ENCODE data around the gene ELAC2.
A peak's percentile ranks its signal among the peaks of the same experiment; 100 is the strongest.

ELAC2 gene, protein sequence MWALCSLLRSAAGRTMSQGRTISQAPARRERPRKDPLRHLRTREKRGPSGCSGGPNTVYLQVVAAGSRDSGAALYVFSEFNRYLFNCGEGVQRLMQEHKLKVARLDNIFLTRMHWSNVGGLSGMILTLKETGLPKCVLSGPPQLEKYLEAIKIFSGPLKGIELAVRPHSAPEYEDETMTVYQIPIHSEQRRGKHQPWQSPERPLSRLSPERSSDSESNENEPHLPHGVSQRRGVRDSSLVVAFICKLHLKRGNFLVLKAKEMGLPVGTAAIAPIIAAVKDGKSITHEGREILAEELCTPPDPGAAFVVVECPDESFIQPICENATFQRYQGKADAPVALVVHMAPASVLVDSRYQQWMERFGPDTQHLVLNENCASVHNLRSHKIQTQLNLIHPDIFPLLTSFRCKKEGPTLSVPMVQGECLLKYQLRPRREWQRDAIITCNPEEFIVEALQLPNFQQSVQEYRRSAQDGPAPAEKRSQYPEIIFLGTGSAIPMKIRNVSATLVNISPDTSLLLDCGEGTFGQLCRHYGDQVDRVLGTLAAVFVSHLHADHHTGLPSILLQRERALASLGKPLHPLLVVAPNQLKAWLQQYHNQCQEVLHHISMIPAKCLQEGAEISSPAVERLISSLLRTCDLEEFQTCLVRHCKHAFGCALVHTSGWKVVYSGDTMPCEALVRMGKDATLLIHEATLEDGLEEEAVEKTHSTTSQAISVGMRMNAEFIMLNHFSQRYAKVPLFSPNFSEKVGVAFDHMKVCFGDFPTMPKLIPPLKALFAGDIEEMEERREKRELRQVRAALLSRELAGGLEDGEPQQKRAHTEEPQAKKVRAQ

DNA sequence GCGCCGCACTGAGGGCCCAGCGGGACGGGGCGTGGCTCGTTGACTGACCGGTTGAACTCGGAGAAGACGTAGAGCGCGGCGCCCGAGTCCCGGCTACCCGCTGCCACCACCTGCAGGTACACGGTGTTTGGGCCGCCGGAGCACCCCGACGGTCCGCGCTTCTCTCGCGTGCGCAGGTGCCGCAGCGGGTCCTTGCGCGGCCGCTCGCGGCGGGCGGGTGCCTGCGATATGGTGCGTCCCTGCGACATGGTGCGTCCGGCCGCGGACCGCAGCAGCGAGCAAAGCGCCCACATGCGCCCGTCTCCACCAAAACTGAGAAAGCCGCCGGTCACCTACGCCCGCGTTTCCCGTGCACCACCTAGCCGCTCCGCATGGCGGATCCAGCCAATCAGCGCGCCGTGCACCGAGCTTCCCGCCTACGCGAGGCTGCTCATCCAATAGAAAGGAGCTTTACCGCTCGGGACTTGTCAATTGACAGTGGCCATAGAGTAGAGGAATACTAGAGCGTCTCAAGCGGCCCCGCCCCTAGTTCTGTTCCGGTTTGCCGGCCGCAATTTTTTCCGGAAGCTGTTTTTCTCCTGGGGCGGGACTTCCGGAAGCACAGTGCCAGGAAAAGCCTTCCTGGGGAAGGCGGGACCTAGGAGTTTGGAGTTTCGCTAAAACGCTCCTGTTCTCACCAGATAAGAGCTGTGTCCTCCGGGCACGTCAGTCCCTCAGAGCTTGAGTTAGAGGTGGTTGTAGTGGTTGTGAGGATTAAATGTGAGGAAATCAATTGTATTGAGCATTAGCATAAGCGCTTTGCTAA, at the start of gene ELAC2:
Gene ELAC2 (minus strand): TSS at position 373 of the 805 bp plus-strand sequence. CDS start 80 bp downstream, at position 293.
- peak; percentile 99 for DNase-seq (ENCODE audit: low spot score)

DNA sequence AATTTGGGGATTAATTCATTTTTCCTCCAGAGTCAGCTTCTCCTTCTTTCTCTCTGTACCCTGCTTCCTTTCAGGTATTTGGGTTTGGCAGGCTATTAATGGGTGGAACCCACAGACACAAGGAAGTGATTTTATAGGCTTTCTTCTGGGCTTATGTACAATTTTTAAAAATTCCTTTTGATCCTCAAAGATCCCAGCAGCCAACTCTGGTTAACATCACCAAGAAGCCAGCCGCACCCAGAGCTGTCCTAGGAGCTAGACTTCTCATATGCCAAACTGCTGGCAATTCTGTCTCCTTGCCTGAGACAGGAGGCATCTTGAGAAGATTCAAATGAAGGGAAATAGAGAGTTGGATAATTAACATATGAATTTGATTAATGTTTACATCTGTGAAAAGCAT, 47.2 kb upstream of the ELAC2 start:
- DNase-seq (ENCODE audit: low spot score) = no peak

DNA sequence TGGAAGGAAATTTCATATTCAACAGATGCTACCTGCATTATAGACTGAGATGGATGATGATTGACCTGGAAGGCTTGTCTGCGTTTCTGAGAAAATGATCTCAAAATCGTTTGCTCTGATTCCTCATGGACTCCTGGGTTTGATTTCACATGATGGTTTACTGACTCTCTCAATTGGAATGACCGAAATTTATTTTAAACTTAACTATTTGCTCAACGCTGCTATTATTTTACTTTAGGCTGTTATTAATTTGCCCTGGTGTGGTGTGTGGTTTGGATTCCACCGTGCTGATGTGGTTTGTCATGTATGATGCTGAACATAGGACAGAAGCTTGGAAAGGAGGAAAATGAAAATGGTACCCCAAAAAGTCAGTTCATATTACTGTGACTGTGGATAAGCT, 37.3 kb upstream of the ELAC2 start:
- DNase-seq (ENCODE audit: low spot score) = no peak

DNA sequence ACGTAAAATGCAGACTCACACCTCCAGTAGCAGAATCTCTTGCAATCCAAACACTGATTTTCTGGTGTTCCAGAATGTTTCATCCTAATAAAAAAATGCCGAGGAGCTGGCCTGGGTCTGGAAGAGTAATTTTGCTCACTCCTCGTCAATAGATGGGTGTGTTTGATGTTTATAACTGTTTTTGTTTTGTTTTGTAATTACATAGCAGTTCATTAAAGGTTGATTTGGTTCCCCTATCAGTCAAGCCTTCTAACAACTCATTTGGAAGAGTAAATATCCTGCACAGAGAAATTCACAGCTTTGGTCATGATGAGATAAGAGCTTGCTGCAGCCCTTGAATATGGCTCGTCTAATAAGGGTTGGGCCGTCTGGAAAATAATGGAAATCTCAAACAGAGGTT, 36.8 kb upstream of the ELAC2 start:
- DNase-seq (ENCODE audit: low spot score) = no peak

DNA sequence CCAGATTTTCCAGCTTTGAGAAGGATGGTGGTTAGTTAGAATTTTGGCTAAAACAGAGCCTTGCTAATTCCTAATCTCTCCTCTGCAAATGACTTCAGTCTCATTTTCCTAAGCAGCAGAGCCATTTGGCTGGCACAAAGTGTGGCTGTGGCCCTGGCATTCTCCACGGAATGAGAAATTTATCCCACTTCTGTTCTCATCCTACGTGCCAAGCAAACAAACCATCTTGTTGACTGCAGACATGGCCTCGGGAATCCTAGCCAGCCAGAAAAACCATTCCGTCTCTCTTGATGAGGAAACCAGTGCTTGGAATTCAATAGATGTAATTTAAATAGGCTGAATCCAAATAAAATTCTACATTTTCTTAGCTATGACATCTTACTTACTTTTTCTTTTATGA, 34.1 kb upstream of the ELAC2 start:
- DNase-seq (ENCODE audit: low spot score) = no peak

DNA sequence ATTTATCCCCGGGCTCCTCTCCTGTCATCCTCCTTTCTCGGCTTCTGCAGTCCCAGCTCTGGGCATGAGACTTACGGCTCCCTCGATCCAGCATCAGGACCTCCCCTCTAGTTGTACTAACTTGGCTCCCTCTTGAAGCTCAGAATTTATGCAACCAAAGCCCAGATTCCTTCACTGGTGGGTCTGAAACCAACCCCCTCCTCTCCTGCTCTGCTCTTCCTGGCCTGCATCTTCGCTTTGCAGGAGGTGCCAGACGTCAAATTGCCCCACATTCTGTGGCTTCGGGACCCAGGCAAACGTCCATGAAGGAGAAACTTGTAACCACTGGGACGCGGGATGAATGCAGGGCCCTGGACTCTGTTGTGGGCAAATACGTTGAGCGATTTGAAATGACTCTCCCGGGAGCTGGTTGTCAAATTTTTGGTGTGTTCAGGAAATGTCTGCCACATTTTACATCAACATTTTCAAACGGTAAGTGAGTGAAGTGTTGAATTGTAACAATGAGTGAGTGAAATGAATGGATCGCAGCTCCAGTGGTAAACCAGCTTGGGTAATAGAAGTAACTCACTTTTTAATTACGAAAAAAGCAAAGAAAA, 29.3 kb upstream of the ELAC2 start:
- no peak for DNase-seq (ENCODE audit: low spot score)

DNA sequence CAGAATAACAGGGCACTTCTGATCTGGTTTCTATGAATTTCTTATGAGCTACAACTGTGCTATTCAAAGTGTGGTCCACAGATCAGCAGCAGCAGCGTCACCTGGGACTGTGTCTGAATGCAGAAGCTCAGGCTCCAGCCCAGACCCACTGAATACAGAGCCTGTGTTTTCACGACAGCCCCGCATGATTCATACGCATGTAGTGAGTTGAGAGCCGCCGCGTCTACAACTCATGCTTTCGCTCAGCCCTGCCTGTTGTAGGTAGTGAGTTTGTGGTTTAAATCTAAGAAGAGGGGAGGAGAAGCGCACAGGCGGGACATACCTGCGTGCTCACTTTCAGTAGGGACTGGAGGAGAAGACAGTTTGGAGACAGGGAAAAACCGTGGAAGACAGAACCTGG, 28.5 kb upstream of the ELAC2 start:
- no peak for DNase-seq (ENCODE audit: low spot score)

DNA sequence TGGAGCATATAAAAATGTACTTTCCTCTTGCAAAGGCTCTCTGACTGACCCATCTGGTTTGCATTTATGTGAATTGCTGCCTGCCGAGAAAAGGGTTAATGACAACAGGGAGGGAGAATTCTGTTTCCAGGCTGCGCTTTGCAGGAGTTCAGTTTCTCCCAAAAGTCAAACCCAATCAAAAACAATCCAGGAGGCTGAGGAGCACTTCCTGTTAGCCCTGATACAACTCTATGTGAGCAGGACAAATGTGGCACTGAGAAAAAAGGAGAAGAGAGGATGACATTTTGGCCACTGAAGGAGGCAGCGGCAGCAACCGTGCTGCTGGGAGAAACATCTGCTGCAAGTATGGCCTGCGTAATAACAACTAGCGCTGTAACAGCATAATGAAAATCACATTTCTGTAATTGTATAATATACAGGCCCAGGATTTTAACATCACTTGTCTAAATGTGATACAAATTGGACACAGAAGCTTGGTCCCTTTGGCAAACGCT, 26.8 kb upstream of the ELAC2 start:
- peak; percentile 57 for DNase-seq (ENCODE audit: low spot score)

DNA sequence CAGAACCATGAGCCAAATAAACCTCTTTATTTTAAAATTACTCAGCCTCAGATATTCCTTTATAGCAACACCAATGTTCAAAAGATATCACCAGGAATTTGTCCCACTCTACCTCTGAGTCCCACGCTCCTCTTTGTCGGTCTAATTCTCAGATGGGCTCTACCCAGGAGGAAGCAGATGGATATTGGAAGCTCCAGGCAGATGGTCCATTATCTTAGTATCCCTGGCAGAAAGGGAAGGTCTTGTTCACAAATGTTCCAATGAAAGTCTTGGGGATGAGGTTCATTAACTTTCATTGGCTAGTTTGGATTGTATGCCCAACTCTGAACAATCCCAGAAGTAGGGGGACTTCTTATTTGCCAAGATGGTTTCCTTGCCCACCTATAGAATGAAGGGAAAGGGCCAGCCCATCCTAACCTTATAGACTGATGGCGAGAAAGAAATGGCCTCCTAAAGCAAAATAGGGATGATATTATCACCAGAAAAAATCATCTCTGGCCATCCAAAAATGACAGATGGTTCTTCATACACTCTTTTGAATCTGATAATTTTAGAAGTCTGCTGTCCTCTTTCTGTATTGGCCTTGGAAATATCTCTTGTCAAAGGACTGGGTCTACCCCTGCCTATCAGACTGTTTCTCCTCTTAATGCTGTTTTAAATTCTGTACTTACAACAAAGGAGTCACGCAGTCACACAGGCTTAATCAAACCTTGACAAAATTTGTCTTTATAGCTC, 21.3 kb upstream of the ELAC2 start:
- no peak for DNase-seq (ENCODE audit: low spot score)

DNA sequence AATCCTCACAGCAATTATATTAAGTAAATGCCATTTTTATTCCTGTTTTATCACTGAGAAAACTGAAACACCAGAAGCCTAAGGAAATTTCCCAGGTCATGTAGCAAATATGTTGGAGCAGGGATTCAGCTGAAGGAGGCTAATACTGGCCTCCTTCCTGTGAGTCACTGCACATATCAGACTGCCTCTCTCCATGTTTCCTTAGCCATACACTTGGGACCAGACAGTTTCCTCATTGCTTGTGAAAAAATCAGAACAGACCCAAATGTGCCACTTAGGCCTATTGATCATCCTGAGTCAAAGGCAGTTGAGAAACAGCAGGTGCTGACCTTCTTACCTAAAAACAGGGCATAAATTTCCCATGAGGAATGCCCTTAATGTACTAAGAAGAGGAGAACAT, 18.9 kb upstream of the ELAC2 start:
- no peak for DNase-seq (ENCODE audit: low spot score)

DNA sequence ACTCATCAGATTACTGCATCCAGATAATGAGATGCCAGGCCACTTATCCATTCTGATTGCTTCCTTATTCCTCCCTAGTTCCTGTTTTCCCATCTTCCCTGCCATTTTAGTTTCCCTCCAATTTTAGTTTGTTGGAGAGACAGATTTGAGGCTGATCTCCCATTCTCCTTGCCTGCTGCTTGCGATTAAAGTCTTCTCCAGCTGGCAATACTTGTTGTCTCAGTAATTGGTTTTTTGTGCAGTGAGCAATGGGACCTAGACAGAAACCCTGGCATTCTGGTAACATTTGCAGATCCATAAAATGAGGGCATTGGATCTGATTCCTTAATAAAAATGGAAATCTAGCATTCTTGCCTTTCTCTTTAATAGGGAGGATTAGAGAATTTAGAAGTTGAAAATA, 17.6 kb upstream of the ELAC2 start:
- DNase-seq (ENCODE audit: low spot score) = no peak

DNA sequence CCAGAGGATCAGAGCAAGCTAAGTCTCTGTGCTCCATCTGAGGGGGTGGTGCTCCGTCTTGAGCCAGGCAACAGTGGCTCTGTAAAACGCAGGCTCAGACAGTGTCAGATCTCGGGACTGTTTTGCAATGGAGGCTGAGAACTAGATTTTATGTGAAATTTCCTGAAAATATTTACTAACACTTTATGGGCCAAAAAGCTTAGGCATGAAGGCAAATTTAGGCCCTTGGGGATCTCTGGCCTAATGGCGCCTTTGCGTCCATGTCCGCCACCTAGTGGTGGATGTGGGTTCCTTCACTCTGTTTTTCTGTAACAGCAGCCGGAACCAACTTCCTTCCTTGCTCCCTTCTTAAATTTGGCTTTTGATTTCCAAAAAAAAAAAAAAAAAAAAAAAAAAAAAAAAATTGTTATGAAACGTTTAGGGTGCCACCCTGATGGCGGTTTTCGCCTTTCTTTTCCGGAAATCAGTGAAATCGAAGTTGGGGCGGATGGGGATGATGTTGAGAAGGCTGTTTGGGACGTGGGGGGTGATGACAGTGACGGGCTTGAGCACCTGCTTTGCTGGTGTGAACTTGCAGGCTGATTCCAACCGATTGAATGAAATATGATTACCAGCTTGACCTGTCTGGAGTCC, 14.0 kb upstream of the ELAC2 start:
- DNase-seq (ENCODE audit: low spot score) = peak; percentile 56

DNA sequence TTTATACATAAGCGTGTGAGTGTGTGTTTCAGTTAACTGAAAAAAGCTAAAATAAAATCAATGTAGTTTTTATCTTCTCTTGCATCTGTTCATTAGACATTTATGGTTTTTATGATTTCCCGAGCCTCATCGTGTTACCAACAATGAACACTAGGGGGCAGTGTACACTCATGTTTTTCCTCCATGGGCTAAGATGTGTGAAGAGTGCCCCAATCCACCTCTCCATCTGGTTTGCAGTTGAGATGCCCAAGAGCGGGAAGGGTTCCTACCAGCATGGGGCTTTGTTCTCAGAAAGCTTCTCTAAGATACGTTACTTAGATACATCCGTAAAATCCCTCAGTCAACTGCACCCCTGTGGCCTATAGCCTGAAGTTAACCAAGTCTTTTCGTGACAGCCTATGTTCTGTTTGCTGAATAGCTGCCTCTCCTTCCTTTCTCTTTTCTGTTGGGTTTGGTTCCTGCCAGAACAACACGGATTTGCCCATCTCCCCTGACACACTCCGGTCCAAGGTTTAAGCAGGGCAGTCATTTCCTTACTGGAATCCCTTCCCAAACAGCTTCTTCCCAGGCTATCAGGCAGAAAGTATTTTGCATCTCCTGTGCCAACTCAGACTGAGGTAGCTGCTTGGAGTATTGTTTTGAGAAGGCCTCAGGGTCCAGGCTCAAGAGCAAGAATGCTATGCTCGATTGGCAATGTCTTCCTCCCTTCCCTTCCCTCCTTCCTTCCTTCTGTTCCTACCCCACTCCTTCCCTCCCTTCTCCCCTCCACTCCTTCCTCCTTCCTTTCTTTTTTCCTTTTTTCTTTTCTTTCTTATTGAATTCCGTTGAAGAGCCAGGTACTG, 12.9 kb upstream of the ELAC2 start:
- peak; percentile 78 for DNase-seq (ENCODE audit: low spot score)

DNA sequence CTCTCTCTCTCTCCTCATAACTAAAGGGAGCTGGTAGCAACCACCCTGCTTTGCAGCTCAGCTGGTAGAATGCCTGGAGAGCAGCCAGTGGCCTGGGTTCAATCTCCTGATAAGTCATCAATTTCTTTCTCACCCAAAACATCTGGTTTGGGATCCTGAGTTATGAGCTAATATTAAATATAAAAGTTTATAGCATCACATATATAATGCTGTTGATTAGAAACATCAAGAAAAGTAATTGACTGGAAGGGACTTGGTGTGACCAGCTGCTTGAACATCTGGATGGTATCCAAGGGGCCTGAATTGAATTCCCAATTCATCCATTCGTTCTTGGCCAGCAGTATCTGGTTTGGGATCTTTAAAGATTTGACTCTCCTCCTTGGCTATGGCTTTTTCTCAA, 12.2 kb upstream of the ELAC2 start:
- DNase-seq (ENCODE audit: low spot score) = no peak

DNA sequence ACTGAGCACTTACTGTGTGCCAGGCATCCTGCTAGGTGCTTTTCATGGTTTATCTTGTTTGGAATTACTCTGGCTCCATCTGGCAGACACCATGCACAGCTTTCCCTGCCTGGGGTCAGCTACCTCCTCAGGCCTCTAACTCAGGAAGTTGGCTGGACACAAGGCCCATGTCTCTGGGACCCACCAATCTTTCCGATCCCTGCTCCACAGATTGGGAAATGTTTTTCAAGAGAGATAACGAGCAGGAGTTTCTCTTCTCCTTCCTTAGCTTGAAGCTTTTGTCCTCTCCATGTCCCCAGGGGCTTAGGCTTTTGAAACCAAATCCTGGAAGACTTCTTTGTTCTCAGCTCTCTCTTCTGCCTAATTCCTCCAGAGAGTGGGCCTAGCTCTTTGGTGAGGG, 11.5 kb upstream of the ELAC2 start:
- no peak for DNase-seq (ENCODE audit: low spot score)

DNA sequence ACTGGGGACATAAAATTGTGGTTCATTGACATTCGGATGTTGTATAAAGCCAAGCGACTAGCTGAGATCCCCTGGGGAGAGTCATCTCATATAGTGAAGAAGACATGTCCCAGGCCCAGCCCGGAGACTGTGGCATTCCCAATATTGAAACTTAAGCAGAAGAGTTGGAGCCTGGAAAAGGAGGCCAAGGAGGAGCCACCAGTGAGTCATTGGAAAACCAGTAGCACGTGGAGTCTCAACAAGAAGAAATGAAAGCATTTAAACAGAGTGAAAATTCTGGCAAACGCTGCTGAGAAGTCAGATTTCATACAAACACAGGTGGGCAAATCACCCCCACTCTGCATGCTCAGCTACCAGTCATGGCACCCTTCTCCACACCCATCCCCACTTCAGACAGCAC, 9.4 kb upstream of the ELAC2 start:
- peak; percentile 35 for DNase-seq (ENCODE audit: low spot score)

DNA sequence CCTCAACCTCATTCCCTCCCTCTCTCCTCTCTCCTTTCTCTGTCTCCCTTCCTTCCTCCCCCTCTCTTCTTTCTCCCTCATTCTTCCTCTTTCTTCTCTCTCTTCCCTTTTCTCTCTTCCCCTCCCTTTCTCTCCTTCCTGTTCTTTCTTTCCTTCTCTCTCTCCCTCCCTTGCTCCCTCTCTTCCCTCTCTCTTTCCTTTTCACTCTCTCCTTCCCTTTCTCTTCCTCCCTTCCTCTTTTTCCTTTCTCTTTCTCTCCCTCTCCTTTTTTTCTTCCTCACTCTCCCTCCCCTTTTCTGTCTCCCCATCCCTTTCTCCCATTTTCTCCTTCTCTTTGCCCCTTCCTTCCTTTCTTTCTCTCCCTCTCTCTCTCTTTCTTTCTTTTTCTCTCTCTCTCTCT, 7.9 kb upstream of the ELAC2 start:
- no peak for DNase-seq (ENCODE audit: low spot score)

DNA sequence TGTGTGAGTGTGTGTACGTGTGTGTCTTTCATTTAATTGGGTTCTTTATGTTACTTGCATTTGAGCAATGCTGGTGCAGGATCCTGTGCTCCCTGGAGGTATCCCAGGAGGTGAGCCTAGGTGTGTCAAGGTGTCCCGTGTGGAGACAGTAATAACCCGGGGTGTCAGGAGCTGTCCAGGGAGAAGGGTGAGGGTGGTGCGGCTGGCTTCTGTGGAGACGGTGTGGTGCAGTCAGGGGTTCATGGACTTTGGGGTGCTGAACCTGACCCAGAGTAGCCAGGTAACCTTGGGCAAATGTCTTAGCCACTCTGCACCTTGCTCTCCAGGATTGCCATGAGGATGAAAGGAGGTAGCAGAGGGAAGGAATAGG, 7.4 kb upstream of the ELAC2 start:
- no peak for DNase-seq (ENCODE audit: low spot score)

DNA sequence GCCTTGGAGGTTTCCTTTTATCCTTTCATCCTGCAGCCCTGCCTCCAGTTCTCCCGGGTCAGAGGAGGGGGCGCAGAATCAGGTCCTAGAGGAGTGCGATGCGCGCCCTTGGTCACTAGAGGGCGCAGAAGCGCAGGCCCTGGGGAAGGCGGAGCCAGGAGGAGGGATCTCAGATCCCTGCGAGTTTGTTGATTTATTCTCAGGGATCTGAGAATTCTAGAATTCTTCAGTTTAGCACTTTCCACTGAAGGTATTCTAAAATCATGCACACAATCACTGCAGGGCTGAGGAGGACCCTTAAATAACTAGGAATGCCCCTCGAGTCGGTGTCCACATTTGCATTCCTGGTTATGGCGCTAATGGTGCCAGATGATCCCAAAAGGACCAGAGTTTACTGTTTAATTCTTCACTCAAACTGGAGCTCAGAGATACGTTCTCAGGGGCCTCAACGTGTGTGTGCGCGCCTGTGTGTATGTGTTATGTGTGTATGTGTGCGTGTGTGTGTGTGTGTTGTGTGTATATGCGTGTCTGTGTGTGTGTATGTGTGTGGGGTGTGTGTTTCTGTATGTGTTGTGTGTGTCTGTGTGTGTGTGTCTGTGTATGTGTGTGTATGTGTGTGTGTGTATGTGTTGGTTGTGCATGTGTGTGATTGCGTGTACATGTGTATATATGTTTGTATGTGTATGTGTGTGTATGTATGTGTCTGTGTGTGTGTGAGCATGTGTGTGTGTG, 6.9 kb upstream of the ELAC2 start:
- peak; percentile 80 for DNase-seq (ENCODE audit: low spot score)

Data from AG08395 (cell line).